Fibroblast of skin of left biceps (primary cell): ENCODE results near the gene KIF18A.
"Not testable (repeated sequence)": the region's sequence is repeated elsewhere in the genome, so short reads cannot be mapped to it uniquely, and the experiment has no call there.

Experiments
- DNase-seq, 2 experiments: peaks; one replicate each; pipeline ENCODE4 v3.0.0-alpha.2; 2013; ENCODE audit warnings: low read depth in 2 of 2

Gene KIF18A

GRCh38 chr11:28107750-28108618 is at the start of gene KIF18A, which contains the start of gene METTL15:
Gene KIF18A (minus strand): TSS chr11:28108156. CDS start chr11:28097947, 10,209 bp downstream.
Gene METTL15 (plus strand): TSS chr11:28108388. CDS start chr11:28113335, 4,947 bp downstream.
- DNase-seq: peak; percentile 98

DNA sequence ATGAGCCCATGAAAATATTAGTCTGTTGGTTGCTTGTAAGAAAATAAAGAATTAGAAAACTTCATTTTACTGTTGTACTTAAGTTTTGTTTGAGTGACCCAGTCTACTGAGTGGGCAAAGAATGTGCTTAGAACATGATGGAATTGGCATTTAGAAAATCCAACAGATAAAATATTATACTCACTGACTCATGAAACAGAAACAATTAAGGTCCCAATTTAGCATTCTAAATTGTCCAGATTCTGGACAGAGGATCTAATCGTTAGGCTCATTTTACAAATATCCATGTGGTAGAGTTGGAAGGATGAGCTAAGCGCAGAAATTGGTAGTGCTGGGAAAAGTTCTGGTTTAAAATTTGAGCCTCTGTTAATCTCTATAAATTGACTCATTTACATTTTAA is 45.6 kb upstream of the KIF18A start:
- DNase-seq: no peak

- no peak for DNase-seq
Measured at GRCh38 chr11:28152743-28153142, 44.8 kb upstream of the KIF18A start.

- DNase-seq: peak; percentile 61 to 73
Measured at GRCh38 chr11:28146123-28146751, 38.3 kb upstream of the KIF18A start.

DNA sequence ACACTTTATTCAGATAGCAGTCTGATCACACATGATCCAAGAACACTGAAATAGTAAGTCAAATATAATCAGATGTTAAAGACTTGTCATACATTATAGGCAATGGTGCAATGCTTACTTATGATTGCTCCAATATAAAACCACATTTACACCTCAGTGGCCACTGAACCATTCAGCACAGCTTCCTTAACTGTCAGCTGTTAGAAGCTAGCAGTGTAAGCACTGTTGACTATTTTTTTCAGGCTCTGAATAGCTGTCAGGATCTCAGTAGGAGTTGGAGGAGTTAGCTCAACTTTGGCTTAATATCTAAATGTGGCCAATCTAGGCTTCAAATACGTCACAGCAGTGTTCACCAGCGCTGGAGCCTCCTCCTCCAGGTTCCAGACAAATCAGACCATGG is 36.9 kb upstream of the KIF18A start:
- no peak for DNase-seq

GRCh38 chr11:28142724-28143123 is 34.8 kb upstream of the KIF18A start:
- no peak for DNase-seq

DNA sequence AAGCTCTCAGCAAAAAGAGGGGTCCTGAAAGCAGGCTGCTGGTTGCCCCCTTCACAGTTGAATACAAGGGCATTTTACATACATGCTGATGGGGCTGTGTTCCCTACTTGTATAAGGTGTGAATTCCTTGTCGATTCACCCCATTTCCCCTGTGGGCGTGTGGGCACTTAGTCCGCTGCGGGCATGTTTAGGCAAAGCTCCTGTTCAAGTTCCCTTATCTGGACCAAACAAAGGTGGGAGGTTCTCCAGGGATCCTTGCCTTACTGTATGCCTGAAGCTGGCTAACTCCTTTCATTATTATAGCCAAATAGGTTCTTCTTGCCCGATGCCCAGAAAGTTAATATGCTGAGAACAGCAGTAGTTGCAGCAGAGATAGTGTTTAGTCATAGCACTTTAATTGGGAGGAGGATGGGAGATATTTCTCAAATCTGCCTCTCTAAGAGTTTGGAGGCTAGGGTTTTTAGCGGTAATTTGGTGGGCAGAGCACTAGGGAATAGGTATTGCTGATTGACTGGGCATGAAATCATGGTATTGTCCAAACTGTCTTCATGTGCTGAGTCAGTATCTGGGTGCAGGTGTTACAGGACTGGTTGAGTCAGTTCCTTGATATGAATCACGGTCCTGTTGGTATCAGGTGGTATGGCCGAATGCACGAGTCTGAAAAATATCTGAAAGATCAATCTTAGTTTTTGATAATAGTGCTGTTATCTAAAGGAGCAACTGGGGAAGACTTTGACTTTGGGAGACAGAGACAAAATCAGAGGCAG is 32.9 kb upstream of the KIF18A start:
- no peak for DNase-seq

DNA sequence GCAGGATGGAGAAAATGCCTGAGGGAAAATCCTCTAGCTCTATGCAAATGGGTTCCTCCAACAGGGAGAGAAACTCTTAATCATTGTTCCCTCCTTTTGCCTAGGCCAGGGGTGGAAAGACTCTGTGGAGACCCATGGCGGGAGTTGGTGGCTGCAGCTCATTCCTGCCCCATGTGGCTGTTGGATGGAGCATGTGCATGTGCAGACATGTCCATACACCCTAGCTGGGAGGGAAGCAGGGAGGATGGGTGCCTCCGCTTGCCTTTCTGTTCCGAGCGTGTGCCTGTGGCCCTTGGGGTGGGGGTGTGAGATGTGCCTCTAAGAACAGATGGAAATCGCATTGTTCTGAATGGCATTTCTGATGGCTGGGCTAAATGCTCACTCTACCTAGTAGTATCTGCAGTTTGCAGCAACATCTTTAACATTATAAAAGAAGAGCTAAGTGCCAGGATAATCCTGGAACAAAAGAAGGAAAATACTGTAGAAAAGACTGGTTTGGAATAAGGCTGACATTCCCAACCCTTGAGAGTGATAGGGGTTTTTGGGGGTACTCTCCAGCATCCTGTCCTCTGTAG is 32.0 kb upstream of the KIF18A start:
- no peak for DNase-seq

- DNase-seq: no peak
Measured at GRCh38 chr11:28137832-28138231, 29.9 kb upstream of the KIF18A start.

- DNase-seq: no peak
Measured at GRCh38 chr11:28137366-28137765, 29.4 kb upstream of the KIF18A start.

- not testable (repeated sequence) for DNase-seq
Measured at GRCh38 chr11:28136157-28136556, 28.2 kb upstream of the KIF18A start.

- no peak for DNase-seq
Measured at GRCh38 chr11:28133146-28133545, 25.2 kb upstream of the KIF18A start.

DNA sequence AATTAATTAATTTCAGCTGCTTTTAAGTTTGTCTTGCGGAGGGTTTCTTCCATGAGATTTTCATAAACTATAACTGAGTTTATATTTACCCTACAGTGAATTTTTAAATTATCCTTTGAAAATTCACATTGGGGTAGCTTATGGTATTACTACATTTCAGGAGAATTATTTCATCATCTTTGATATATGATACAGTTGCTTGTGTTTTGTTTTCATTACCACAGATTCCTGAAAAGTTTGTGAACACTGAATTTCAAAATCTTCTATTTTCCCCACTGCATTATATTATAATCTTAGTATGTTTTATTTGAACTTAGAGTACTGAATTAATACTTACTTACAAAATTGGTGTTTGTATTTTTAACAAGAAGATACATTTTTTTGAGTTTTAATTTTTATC is 24.6 kb upstream of the KIF18A start:
- DNase-seq: no peak

GRCh38 chr11:28123151-28123581 is 15.2 kb upstream of the KIF18A start:
- no peak for DNase-seq

DNA sequence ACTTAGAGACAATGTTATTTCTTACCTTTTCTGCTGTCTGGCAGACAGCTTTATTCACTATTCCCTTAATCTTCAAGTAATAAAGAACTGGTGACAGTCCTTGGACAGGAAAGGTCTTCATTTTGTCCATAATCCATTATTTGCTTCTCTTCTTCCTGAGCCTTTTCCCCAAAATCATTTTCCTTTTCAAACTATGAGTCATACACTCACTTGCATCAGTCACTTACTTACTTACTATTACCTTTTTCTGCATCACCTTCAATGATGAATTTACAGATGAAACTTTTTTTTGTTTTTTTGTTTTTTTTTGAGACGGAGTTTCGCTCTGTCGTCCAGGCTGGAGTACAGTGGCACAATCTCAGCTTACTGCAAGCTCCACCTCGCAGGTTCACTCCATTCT is 9.8 kb upstream of the KIF18A start:
- no peak for DNase-seq

DNA sequence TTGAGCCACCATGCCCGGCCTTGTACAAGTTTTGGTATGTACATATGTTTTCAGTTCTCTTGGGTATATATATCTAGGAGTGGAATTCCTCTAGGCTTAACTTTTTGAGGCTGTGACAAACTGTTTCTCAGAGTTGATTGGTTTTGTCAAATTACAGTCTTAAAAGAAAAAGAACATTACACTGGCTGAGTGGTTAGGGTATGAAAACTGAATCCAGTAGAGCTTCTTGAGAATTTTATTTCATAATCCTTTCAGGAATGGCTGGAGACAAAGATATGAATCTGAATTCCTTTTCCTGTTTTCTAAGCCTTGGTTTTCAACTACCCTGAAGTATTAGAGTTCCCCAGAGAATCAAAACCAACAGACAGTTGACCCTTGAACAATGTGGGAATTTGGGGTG is 6.8 kb upstream of the KIF18A start:
- DNase-seq: no peak

DNA sequence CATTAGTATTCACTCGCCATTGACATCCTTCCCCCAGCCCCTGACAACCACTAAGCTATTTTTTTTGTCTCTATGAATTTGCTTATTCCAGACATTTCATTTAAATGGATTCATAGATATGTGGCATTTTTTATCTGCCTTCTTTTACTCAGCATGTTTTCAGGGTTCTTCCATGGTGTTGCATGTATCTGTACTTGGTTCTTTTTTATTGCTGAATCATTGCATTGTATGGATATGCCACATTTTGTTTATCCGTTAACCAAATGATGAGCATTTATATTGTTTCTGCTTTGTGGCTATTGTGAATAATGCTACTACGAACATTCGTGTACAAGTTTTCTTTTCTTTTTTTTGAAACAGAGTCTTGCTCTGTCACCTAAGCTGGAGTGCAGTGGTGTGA is 6.2 kb upstream of the KIF18A start:
- no peak for DNase-seq

DNA sequence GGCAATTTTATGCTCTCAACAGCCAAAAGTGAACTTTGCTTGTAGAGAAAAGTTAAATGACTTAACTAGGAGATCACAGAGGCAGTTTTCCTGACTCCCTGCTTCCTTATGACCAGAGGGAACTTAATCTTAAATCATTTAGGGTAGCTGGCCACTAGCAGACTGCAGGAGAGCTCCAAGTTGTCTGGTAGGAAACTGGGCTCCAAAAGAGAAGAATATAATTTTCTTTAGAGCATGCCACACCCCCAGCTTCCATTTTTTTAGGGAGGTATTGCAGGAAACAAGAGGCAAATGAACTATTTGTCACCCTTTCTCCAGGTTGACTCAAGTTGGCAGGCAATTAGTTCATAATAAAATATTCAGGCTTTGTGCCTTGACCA is 2.9 kb upstream of the KIF18A start:
- DNase-seq: no peak

- peak; percentile 32 to 33 for DNase-seq
Measured at GRCh38 chr11:28110108-28110820, 2.3 kb upstream of the KIF18A start.

GRCh38 chr11:28108958-28109357 is 1.0 kb upstream of the KIF18A start:
- DNase-seq: no peak

DNA sequence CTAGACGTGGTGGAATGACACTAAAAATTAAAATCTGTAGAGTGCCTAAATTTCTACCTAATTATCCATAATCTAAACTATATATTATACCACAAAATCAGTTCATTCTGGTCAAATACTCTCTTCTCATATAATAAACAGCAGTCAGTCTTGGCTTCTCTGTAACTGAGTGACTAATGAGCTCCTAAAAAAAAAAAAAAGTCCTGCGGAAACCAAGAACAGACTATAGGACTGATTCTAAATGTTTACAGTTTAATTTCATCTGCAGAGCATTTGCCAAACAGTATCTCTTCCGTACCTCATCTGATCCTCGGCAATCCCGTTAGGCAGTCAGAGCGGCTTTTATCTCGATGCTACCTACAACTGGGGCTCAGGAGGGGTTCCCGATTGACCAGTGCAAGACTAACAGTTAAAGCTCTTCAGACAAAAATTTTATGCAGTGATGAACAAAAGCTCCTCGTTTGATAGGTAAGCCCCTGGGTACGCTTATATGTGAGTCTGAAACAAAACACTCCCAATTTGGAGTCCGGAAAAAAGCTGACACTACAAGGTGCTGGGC is 686 bp downstream of the KIF18A start:
- no peak for DNase-seq
